HG03280 (cell line): Measurements from ENCODE around the gene FAS.

Experiments
- ATAC-seq: cut with Tn5 transposase; IDR thresholded peaks from one replicate; pipeline ENCODE4 v1.9.1; 2021; ENCODE audit warnings: mild to moderate bottlenecking, moderate library complexity; ENCODE audit not compliant: unreplicated experiment

FAS gene

DNA sequence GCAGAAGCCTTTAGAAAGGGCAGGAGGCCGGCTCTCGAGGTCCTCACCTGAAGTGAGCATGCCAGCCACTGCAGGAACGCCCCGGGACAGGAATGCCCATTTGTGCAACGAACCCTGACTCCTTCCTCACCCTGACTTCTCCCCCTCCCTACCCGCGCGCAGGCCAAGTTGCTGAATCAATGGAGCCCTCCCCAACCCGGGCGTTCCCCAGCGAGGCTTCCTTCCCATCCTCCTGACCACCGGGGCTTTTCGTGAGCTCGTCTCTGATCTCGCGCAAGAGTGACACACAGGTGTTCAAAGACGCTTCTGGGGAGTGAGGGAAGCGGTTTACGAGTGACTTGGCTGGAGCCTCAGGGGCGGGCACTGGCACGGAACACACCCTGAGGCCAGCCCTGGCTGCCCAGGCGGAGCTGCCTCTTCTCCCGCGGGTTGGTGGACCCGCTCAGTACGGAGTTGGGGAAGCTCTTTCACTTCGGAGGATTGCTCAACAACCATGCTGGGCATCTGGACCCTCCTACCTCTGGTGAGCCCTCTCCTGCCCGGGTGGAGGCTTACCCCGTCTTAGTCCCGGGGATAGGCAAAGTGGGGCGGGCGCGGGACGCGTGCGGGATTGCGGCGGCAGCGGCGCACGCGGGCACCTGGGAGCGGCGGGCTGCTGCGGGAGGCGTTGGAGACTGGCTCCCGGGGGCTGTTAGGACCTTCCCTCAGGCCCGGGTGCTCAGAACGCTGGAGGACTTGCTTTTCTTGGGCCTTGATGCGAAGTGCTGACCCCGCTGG is at the start of gene FAS:
Gene FAS, plus strand, starts transcription at position 415 of the 777 bp plus-strand sequence. Its CDS starts 79 bp downstream, at position 494.
- peak; percentile 48 for ATAC-seq

GRCh38 chr10:88941026-88941425 is 49.6 kb upstream of the FAS start:
- ATAC-seq, result no peak

DNA sequence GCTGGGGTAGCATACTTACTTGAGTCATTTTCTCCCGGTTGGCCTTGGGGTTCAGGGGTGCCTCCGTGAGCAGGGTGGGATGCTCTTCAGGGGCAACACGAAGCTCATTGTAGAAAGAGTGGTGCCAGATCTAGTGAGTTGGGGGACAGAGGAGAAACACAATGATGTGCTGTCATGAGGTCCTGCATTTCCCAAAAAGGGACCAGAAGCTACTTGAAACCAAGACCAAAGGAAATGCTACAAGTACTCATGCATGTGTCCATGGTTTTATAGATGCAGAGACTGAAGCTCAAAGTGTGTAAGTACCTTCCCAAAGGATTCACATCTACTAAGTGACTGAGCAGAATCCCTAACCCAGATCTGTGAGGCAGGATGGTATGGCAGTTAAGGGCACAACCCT is 46.8 kb upstream of the FAS start:
- no peak for ATAC-seq

DNA sequence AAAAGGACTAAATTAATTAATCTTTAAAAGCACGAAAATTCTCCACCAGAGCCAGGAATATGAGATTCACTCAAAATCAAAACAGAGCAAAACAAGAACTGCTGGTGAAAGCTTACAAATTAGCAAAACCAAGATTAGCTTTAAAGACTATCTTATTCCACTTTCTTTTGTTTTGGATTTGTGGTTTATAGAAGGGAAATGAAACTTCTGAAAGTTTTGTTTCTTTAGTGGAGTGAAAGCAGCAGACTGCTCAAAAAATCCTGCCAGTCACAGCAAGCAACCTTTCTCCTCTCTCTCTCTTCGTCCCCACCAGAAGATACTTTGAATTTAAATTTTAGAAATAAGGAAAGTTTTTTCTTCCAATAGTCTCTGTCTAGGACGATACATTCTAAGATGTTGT is 45.8 kb upstream of the FAS start:
- no peak for ATAC-seq

DNA sequence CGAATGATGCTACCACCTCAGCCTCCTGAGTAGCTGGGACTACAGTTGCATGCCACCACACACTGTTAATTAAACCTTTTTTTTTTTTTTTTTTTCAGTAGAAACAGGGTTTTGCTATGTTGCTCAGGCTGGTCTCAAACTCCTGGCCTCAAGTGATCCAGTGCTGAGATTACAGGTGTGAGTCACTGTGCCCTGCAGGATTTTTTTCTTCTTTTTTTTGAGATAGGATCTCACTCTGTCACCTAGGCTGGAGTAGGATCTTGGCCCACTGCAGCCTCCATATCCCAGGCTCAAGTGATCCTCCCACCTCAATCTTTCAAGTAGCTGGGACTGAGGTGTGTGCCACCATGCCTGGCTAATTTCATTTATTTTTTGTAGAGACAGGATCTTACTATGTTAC is 44.4 kb upstream of the FAS start:
- no peak for ATAC-seq

DNA sequence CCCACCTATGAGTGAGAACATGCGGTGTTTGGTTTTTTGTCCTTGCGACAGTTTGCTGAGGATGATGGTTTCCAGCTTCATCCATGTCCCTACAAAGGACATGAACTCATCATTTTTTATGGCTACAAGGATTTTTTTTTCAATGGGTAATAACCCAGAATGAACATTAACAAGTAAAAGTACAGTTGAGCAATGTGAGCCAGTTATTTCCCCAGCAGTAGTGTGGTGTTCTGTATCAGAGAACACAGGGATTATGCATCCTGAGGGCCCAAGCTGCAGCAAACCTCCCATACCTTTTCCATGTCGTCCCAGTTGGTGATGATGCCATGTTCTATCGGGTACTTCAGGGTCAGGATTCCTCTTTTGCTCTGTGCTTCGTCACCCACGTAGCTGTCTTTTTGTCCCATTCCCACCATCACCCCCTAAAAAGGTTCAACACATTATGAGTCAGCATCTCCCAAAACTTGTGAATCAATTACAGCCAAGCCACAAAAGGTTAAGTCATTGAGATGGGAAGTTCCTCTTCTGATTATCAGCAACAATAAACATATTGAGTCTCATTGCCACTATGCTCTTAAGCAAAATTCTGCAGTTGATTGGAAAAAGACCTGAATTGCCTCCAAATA is 43.5 kb upstream of the FAS start:
- no peak for ATAC-seq

DNA sequence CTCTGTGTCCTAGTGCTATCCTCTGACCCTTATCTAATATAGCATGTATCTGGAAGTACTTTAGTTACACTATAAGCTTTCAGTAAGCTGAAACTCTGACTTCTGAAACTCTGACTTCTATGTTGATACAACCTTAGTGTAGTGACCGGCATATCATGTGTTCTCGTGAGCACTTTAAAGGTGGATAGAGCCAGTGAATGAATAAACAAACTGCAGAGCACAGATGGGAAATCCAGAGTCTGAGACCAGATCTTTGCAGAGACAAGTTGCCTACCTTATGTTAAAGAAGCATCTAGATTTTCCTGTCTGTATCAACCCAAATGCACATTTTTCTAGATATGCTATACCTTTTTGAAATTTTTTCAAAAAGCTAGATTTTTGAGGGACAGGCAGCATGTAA is 41.5 kb upstream of the FAS start:
- no peak for ATAC-seq

DNA sequence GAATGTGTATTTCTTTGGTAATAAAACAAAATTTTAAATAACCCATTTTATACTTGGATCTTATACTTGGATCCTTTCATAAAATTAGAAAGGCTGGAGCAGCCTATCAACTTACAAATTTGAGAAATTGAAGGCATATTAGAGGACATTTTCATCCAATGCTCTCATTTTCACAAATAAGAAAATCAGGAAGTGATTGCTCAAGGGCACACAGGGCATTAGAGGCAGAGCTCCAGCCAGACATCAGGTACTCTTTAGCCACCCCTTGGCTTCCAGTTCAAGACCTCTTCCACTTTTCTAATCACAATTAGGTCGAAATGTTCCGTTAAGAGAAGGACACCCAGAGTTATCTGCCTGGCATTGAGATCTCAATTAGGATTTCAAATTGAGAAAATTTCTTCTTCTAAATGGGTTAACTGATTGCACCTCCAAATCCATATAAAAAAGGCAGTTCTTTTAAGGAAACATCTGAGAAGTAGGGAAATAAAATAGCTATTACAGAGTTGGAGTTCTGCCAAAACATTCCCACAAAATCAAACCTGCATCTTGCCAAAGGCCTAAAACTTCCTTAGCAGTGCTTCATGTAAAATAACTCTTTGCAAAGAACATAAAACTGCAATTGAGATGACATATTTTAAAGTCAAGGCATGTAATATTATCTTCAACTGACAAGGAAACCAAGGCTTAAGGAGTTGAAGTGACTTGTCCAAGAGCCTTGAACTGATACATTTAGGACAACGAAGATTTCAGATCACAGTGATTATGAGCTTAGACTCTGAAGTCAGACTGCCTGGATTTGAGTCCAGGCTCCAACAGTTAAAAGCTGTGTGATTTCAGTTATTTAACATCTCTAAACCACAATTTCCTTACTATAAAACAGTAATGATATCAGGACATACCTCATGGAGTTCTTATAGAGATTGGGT is 40.4 kb upstream of the FAS start:
- ATAC-seq, result no peak

DNA sequence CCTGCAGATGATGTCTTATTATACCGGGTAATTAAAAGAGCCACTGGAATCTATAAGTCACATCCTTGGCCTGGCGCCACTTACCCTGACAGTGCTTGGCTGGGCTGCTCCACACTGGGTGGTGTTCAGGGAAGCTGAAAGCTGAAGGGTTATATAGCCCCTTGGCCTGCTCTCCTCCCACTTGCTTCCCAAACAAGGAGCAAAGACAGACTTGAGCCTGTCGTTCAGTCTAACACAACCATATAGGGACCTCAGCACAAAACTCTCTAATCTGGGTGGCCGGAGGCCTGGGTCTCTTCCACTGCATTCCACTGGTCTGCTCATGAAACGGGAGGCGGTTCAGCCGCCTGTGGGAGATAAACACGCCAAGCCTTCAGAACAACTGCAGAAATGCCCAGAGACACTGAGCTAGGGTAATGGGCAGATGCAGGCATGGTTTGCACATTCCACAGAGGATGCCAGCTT is 37.9 kb upstream of the FAS start, which contains the start of gene ACTA2:
Gene ACTA2, minus strand, starts transcription at position 127 of the 465 bp plus-strand sequence. CDS start 3,843 bp downstream, outside the sequence.
- no peak for ATAC-seq

DNA sequence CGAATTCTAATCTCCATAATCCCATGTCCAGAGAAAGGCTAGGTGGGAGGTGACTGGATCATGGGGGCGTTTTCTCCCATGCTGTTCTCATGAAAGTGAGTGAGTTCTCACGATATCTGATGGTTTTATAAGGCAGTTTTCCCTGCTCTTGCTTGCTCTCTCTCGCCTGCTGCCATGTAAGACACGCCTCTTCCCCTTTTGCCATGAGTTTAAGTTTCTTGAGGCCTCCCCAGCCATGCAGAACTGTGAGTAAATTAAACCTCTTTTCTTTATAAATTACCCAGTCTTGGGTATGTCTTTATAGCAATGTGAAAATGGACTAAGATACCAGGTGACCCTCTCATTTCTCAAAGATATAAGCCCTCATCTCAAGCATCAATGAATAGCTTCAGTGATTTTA is 36.9 kb upstream of the FAS start:
- no peak for ATAC-seq

DNA sequence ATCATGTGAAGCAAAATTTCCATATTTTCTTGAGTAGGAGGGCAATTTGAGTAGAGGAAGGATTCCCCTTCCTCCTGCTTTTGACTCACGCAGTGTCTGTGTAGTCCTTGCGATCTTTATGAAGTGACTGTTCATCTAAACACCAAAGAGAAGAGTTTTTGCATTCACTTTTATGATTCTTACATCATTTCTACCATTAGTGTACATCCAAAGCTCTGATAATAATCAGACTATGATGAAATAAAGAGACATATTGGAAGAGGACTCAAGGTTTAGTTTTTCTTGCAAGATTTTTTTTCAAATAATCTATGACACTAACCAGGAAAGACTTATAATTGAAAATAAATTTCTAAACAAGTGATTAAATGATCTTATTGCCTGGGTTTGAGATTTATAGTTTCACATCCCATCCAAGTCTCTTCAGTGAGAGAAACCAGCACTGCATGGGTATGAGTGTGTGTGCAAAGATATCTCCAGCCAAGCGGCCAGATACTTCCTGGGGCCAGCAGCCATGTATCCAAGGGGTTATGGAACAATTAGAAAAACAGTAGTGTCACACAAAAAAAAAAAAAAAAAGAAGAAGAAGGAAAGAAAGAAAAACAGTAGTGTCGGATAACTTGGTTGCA is 36.0 kb upstream of the FAS start:
- ATAC-seq, result no peak

GRCh38 chr10:88957381-88957780 is 33.2 kb upstream of the FAS start:
- ATAC-seq, result no peak

GRCh38 chr10:88958721-88959120 is 31.9 kb upstream of the FAS start:
- ATAC-seq, result no peak

DNA sequence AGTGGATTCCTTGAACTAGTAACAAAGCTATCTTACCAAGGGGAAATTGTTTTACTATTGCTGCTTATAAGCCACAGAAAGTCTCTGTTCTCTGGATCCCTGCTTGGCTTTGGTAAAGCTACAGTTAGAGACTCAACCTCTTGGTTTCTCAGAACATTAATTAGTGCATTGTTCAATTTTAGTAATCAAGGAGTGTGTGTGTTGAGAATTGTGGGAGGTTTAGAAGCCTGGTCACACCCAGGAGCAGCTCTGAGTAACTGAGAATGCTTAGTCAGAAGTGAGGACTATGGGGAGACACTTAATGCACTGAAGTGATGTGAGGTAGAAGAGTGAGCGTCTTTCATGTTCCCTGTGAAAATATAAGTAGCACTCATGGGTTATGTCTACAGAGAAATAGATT is 29.8 kb upstream of the FAS start:
- ATAC-seq, result no peak

- no peak for ATAC-seq
These were observed 29.3 kb upstream of the FAS start for GRCh38 chr10:88961266-88961665.

- no peak for ATAC-seq
These were observed 28.3 kb upstream of the FAS start for GRCh38 chr10:88962336-88962735.

- no peak for ATAC-seq
These were observed 27.3 kb upstream of the FAS start for GRCh38 chr10:88963318-88963717.

GRCh38 chr10:88964360-88964759 is 26.2 kb upstream of the FAS start:
- no peak for ATAC-seq

DNA sequence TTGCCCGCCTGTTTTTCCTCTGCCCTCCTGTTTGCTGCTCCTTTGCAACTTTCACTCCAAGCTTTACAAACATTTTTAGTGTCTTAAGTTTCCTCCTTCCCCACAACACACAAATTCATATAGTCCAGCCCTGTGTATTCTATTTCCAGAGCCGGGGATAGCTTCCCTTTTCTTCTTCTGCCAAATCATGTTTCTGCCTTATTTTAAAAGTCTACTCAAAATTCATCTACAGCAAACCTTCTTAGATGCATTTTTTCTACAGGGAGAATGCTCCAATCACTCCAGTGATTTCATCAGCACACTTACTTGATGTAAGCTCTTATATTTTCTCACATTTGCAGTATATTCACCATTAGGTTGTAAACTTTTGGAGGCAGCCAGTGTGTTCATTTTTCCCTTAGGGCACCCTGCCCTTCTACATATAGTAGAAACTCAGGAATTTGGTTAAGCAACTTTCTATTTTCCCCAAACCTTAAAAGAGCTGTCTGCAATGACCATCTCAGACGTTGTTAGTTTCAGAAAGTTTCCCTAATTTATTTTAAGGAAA is 25.7 kb upstream of the FAS start:
- ATAC-seq, result no peak

GRCh38 chr10:88966797-88967196 is 23.8 kb upstream of the FAS start:
- ATAC-seq, result no peak

DNA sequence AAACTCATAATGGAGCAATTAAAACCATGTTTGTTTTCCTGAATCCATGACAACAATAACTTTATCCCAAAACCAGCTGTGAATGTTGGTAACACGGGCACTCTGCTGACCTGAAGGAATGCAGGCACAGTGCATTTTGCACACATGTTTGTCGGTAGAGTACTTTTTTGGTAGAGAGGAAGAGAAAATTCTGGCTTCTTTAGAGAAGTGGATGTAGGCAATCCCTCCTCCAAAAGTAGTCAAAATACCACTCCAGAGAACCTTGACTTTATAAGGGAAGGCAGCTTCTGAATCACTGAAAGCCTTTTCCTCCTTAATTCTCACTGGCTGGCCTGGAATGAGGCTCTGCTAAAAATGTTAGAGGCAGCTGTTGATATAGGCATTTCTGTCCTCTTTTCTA is 22.2 kb upstream of the FAS start:
- ATAC-seq, result no peak
